ENCODE results near the gene NAB1.
A peak's percentile ranks its signal among the peaks of the same experiment; 100 is the strongest.
"Not testable (repeated sequence)": the region's sequence is repeated elsewhere in the genome, so short reads cannot be mapped to it uniquely, and the experiment has no call there.

Gene NAB1

GRCh38 chr2:190670182-190670946 lies 21.5 kb downstream of the NAB1 start:
- no peak for DNase-seq (ENCODE audit: low spot score)

- no peak for DNase-seq (ENCODE audit: low spot score)
Observed at GRCh38 chr2:190674966-190675650, 26.2 kb downstream of the NAB1 start.

DNA sequence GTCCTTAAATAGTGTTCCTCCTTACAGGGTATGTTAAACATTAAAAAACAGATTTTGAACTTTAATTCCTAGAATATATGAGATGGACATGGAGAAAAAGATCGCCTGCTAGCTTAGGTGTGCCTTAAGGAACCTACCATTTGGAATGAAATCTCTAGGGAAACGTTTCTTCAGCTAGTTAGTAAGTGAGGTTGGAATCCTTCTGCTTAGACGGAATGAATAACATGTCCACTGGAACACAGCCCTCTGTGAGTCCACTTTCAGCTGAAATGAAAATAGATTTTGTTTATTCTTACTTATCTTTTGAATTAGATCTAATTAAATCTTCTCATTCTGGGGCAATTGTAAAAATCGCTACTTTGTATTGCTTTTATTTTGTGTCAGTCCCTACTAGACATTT lies 28.4 kb downstream of the NAB1 start:
- no peak for DNase-seq (ENCODE audit: low spot score)

DNA sequence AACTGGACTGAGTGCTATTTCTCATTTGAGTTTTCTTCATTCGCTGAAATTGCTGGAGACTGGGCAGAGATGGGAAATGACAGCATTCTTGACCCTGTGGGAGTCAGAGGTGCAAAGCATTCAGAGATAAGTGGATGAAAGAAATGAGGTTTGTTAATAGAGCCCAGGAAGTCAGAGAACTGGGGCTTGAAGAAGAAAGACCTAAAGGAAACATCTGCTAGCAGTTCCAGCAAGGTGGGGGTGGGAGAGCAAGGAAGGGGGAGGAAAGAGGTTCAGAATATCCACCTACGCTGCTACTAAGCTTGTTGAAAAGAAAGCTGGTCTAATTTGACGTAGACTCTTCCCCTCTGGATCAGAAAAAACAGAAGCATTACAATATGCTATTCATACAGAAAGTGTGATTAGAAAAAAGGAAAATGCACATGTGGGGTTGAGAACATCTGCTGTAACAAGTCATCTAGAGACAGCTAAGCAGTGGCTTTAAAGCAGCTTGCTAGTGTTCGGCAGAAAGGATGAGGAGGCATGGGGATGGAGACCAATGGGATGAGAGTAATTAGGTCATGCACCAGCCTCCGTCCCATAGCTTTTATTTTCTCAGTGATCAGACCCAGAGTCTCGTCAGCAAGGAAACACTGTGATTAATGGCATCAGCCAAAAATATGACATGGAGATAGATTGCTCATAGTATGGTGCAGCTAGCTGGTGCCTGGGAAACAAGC lies 29.7 kb downstream of the NAB1 start:
- DNase-seq (ENCODE audit: low spot score): no peak

- no peak for DNase-seq (ENCODE audit: low spot score)
Observed at GRCh38 chr2:190679391-190679790, 30.5 kb downstream of the NAB1 start.

- no peak for DNase-seq (ENCODE audit: low spot score)
Observed at GRCh38 chr2:190679813-190680591, 31.1 kb downstream of the NAB1 start.

GRCh38 chr2:190682168-190682567 lies 33.3 kb downstream of the NAB1 start:
- peak; percentile 48 for DNase-seq (ENCODE audit: low spot score)

DNA sequence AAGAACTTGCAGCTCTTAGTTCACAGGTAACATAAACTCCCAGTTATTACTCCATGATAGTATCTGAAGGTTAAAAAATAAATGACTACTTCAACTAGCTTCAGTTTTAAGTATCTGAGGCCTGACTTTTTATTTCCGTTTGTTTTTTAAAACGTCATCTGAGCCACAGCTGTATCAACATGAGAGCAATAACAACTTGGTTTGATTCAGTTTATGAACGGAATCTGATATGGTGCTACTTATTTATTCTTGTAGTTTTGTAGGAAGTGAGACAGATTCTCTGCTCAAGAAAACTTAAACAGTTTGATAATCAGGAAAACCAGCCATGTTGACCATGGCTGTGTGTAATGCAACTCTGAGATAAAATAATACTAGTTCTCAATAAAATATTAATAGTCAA lies 34.9 kb downstream of the NAB1 start:
- no peak for DNase-seq (ENCODE audit: low spot score)

- DNase-seq (ENCODE audit: low spot score): no peak
Observed at GRCh38 chr2:190684931-190685330, 36.0 kb downstream of the NAB1 start.

- DNase-seq (ENCODE audit: low spot score): no peak
Observed at GRCh38 chr2:190685333-190685732, 36.5 kb downstream of the NAB1 start.

- DNase-seq (ENCODE audit: low spot score): no peak
Observed at GRCh38 chr2:190693533-190694232, 44.8 kb downstream of the NAB1 start.

DNA sequence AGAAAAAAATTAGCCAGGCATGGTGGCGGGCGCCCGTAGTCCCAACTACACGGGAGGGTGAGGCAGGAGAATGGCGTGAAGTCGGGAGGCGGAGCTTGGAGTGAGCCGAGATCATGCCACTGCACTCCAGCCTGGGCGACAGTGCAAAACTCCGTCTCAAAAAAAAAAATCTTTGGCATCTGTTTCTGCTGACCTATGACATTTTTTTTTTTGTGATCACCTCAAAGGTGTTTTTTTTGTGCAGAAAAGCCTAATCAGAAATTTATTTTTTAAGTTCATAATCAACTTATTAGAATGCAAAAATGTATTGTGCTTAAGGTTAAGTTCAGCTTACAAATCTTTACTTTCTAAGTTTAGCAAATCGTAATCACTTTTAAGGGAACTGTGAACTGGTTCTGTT lies 45.6 kb downstream of the NAB1 start:
- no peak for DNase-seq (ENCODE audit: low spot score)

- DNase-seq (ENCODE audit: low spot score): peak; percentile 28
Observed at GRCh38 chr2:190695739-190696138, 46.9 kb downstream of the NAB1 start.

GRCh38 chr2:190696792-190697398 lies 48.0 kb downstream of the NAB1 start:
- DNase-seq (ENCODE audit: low spot score): no peak

DNA sequence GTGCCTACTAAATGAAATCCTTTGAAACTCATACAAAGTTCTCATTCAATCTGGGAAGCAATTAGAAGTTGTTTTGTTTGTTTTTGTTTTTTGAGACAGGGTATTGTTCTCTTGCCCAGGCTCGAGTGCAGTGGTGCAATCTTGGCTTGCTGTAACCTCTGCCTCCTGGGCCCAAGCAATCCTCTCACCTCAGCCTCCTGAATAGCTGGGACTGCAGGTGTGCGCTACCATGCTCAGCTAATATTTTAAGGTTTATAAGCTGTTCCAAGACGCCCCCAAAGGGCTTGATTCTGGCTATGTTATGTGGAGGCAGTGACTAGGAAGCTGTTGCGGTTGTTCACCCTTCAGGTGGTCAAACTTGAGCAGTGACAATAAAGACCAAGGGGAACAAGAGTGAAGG lies 48.5 kb downstream of the NAB1 start:
- no peak for DNase-seq (ENCODE audit: low spot score)

- no peak for DNase-seq (ENCODE audit: low spot score)
Observed at GRCh38 chr2:190698895-190699294, 50.0 kb downstream of the NAB1 start.

- DNase-seq (ENCODE audit: low spot score): no peak
Observed at GRCh38 chr2:190701586-190701985, 52.7 kb downstream of the NAB1 start.

DNA sequence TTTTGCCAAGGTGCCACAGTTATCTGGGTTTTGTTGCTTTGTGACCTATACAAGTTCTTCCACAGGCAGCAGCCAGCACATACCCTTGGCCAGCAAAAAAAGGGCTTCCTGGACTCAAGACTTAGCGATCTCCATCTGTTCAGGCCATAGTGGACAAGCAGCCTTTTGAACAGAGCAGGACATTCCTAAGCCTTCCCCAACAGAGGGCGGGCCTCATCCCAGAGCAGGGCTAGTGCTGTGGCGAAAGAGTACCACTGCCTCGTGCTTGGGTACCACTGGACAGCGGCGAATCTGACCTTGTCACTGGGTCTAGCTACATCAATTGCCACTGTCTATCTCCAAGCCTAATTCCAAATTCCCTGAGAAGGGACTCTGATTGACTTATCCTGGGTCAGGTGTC lies 56.4 kb downstream of the NAB1 start:
- no peak for DNase-seq (ENCODE audit: low spot score)

DNA sequence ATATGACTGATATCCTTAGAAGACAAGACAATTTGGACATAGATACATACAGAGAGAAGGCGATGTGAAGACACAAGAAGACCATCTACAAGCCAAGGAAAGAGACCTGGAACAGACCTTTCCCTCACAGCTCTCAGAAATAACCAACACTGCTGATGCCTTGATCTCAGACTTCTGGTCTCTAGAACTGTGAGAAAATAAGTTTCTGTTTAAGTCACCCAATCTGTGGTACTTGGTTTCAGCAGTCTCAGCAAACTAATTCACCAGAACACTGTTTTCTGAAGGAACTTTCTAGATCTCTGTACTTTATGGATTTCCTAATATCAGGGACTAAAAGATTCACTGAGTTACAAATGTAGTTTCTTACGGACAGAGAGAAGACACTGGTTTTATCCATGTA lies 58.8 kb downstream of the NAB1 start:
- DNase-seq (ENCODE audit: low spot score): no peak

DNA sequence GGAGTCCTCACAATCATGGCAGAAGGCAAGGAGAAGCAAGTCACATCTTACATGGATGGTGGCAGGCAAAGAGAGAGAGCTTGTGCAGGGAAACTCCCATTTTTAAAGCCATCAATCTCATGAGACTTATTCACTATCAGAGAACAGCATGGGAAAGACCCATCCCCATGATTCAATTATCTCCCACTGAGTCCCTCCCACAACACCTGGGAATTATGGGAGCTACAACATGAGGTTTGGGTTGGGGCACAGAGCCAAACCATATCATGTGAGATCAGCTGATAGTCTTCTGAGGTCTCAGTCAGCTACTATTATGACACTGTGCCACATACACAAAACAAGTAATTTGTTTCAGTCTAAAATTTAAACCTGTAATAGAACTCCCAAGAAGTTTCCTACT lies 59.8 kb downstream of the NAB1 start:
- DNase-seq (ENCODE audit: low spot score): not testable (repeated sequence)

- no peak for DNase-seq (ENCODE audit: low spot score)
Observed at GRCh38 chr2:190711069-190711468, 62.2 kb downstream of the NAB1 start.
